Peyer's patch (tissue), 4 donors: ENCODE data around the gene FZD1.

Experiments used
- POLR2A ChIP-seq, 2 donors: fragments of 450-650 bp; IDR thresholded peaks; one replicate each; pipeline ENCODE4 v1.5.1; 2017; ENCODE audit warnings: antibody characterized with exemption in 2 of 2, mild to moderate bottlenecking in 2 of 2, moderate library complexity in 2 of 2
- TF ChIP-seq, protein P1 (sequence below), 6 experiments: fragments of 450-650 bp in 4 of 6; fragments of 200-600 bp in 2 of 6; sonication (generic) in 1 of 6; IDR thresholded peaks; one replicate each; pipeline ENCODE4 v1.5.1; 2017 to 2019; ENCODE audit warnings: antibody characterized with exemption in 6 of 6, mild to moderate bottlenecking in 3 of 6, moderate library complexity in 1 of 6

DNA sequence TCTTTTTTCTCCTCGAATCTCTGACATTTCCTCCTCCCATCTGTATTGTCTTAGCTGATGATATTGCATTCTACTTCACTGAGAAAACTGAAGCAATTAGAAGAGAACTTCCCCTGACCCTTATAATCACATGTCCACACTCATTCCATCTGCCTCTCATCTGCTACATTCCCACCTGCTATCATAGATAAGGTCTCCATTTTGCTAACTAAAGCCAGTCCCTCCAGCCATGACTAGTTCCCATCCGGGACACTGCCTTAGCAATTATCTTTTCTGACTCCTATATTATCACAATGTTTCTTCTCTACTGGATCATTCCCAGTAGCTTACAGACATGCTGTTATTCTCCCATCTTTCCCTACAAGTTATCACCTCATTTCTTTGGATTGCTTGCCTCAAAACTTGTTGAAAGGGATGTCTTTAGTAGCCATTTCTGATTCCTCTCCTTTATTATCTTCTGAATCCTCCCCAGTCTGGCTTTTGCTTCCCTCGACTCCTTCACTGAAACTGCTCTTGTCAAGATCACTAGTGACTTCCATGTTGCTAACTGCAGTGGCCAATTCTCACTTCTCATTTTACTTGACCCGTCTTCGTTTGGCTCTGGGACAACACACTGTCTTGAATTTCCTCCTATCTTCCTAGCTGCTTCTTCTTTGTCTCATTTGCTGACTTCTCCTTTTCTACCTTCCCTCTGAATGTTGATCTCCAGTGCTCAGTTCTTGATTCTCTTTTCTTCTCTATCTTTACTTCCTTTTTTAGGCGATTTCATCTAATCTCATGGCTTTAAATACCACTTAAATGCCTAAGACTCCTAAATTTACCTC lies 35.9 kb downstream of the FZD1 start:
- TF ChIP-seq, protein P1, sequence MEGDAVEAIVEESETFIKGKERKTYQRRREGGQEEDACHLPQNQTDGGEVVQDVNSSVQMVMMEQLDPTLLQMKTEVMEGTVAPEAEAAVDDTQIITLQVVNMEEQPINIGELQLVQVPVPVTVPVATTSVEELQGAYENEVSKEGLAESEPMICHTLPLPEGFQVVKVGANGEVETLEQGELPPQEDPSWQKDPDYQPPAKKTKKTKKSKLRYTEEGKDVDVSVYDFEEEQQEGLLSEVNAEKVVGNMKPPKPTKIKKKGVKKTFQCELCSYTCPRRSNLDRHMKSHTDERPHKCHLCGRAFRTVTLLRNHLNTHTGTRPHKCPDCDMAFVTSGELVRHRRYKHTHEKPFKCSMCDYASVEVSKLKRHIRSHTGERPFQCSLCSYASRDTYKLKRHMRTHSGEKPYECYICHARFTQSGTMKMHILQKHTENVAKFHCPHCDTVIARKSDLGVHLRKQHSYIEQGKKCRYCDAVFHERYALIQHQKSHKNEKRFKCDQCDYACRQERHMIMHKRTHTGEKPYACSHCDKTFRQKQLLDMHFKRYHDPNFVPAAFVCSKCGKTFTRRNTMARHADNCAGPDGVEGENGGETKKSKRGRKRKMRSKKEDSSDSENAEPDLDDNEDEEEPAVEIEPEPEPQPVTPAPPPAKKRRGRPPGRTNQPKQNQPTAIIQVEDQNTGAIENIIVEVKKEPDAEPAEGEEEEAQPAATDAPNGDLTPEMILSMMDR (IDR thresholded peaks at IDR 0.05): no peak
- no peak for TF ChIP-seq POLR2A (IDR thresholded peaks at IDR 0.05)
